Activated CD4-positive, CD25-positive, alpha-beta regulatory T cell treated with anti-CD3 and anti-CD28 coated beads, Interleukin-2, amount 50 U/mL, for 16 hours (primary cell): ENCODE data around the gene ACTN1.
"Not testable (repeated sequence)": the region's sequence is repeated elsewhere in the genome, so short reads cannot be mapped to it uniquely, and the experiment has no call there.

Source experiments
- DNase-seq: peaks from one replicate; pipeline ENCODE4 v3.0.0-alpha.2; 2020; ENCODE audit warnings: low read depth, low spot score

The ACTN1 gene

DNA sequence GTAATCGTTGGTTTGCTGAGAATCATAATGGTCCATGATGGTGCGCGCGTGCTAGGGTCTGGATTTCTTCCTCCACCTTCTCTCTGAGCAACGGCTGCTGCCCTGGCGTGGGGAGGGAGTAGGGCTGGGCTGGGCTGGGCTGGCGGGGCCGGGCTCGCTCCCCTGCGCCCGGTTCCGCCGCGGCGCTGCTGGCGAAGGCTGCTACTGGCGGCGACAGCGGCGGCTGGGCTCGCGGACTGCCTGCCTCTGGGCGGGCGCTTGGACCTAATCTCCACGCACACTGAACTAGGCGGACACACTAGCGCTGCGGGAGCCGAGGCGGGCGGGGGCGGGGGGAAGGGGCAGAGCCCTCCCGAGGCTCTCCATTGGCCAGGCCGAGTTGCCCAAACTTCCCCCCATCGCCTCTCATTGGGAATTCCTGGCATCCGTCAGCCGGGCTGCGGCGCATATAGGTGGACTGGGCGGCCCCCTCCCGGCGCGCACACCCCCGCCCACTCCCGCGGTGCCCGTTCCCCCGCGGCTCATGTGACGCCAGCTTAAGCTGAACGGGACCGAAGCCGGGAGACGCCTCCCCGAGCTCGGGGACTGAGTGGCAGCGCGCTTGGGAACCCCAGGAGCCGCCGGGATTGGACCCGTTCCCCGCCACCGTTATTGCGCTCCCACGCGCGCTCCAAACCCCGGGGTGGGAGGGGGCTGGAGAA is at the start of gene ACTN1:
ACTN1 (minus strand) TSS at position 282 of the 701 bp plus-strand sequence; CDS start at position 36, 246 bp downstream.
- DNase-seq = no peak

- DNase-seq = no peak
Observed at GRCh38 chr14:69027242-69027913, 48.3 kb upstream of the ACTN1 start.

- DNase-seq = no peak
Observed at GRCh38 chr14:69023035-69023434, 43.9 kb upstream of the ACTN1 start.

GRCh38 chr14:69022093-69022492 is 43.0 kb upstream of the ACTN1 start:
- DNase-seq = not testable (repeated sequence)

DNA sequence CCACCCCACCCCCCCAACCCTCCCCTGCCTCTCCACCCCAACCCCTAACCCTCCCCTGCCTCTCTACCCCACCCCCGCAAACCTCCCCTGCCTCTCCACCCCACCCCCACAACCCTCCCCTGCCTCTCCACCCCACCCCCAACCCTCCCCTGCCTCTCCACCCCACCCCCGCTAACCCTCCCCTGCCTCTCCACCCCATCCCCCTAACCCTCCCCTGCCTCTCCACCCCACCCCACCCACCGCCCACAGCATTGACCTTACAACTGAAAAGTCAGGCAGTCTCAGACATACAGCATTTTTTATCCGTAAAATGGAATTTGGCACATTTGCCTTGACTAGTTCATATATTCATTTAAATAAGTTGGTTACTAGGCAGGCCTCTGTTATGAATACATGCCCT is 38.6 kb upstream of the ACTN1 start:
- no peak for DNase-seq

DNA sequence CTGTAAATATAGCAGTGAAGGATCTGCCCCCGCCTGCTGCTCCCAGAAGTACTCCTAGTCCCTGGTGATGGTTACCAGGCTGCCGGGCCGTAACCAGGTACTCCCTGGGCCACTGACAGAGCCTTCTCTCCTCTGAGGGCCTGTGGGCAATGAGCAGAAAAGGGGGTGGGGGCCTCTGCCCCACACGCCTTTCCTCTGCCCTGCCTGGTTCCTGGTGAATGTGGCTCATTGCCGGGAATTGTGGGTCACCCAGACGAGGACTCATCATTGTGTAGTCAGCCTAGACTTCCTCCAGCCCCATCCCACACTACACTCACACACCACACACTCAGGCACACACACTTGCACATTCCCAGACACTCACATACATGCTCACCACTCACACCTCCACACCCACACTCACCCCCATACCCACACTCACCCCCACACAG is 35.7 kb upstream of the ACTN1 start:
- DNase-seq = no peak

DNA sequence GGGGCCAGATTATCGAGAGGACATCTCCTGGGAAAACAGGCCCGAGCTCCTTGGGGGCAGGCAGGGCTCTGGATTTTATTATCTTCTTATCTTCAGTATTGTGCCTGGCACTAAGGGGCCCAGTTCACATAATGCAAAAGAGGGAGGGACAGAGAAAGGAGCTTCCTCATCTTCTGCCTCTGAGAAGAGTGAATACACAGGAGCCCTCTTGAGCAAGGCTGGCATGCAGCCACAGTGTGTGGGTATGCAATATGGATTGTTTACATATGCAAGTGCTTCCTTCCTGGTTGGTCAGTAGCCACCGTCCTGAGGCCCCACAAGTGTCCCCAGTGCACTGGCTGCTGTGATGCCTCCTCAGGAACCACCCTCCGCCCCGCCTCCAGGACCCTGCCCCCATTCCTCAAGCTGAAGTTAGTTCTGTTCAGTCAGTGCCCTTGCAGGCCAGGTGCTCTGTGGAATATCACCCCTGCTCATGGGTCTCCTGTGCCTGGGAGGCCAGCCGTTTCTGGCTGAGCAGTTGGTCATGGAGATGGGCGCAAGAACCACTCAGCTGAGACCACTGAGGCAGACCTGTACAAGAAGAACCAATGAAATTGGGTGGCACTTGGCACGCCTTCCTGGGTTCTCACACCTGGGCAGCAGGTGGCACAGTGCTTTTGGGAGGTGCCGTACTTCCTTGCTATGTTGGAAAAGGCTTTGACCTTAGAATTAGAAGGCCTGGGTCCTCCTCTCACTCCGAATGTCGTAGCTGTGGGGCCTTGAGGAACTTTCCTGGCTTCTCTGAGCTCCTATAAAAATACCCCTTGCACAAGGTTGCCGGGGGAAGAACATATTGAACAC is 35.1 kb upstream of the ACTN1 start:
- DNase-seq = no peak

GRCh38 chr14:69012256-69012953 is 33.3 kb upstream of the ACTN1 start:
- no peak for DNase-seq

DNA sequence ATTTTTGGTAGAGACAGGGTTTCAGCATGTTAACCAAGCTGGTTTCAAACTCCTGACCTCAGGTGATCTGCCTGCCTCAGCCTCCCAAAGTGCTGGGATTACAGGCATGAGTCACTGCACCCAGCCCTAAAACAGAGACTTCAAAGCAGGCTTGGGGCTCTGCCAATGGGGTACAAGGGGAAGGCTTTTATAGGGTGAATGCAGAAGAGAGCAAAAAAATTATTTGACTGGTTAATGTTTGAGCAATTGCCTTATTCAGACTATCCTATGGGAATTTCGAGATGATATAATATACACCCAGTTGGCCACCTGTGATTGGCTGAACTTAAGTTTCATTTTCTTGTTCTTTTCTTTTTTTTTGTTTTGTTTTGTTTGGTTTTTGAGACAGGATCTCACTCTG is 31.5 kb upstream of the ACTN1 start:
- no peak for DNase-seq

- no peak for DNase-seq
Observed at GRCh38 chr14:69008421-69008884, 29.4 kb upstream of the ACTN1 start.

- no peak for DNase-seq
Observed at GRCh38 chr14:69006346-69006745, 27.2 kb upstream of the ACTN1 start.

GRCh38 chr14:69005432-69006148 is 26.5 kb upstream of the ACTN1 start:
- no peak for DNase-seq

GRCh38 chr14:69004731-69005431 is 25.8 kb upstream of the ACTN1 start:
- no peak for DNase-seq

DNA sequence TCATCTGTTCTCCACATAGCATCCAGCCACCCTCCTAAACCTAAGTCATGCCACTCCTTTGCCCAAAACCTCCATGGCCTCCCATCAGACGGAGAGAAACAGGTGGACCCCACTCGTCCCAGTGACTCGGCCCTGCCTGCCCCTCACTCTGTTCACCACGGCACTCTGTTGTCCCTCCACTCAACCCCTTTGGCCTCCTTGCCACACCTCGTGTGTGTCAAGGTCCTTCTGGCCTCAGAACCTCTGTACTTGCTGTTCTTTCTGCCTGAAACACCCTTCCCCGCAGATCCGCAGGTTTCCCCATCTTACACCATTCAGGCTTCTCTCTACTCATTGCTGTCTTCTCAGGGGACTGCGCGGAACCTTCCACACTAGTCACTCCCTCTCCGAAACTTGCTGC is 24.5 kb upstream of the ACTN1 start:
- no peak for DNase-seq

DNA sequence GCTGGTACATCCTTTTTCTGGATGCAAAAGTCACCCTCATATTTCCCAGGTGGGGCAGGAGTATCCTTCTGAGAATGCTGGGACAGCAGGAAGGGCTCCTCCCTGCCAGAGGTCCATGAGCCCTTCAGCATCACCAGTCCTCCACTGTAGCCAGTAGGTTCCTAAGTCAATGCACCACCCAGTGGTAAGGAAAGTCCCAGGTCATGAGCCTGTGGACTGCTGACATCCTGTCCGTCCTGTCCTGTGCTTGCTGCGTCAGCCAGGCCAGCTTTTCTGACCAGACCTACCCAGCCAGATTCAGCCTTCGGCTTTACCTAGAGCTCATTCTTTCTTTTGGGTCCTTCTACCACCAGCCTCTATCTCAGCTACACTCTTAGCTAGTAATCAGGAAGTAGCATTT is 23.0 kb upstream of the ACTN1 start:
- DNase-seq = no peak

DNA sequence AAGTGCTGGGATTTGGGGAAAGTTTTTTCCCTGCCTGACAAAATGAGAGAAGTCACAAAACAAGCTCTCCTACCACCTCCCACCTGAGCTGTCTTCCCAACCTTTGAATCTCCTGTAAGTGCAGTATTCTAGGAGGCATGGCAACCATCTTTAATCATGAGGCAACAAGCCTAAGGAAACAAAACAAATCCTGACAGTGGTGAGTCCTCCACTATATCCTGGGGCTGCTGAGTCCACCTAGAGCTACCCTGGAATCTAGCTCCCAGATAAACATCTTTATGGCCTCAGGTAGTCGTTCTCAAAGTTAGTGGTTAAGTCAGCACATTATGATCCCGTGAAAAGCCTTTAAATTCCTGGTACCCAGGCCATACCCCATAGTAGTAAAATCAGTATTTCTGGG is 22.3 kb upstream of the ACTN1 start:
- no peak for DNase-seq

- DNase-seq = no peak
Observed at GRCh38 chr14:68998062-68998461, 19.0 kb upstream of the ACTN1 start.

DNA sequence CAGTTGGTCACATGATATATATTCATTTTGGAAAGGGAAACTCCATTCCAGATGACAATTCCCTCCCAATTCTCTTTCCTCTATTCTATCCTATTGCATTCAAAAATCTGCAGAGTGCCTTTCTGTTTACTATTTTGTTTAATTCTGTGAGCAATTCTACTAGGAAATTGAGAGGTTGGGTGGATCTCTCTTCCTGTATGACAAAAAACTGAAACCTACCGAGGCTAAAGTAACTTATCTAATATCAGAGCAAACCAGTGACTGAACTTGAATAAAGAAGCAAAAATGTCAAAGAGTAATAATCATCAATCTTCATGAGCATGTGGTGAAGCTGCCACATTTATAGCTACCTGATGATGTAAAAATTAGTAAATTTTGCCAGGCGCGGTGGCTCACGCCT is 16.6 kb upstream of the ACTN1 start:
- DNase-seq = no peak

DNA sequence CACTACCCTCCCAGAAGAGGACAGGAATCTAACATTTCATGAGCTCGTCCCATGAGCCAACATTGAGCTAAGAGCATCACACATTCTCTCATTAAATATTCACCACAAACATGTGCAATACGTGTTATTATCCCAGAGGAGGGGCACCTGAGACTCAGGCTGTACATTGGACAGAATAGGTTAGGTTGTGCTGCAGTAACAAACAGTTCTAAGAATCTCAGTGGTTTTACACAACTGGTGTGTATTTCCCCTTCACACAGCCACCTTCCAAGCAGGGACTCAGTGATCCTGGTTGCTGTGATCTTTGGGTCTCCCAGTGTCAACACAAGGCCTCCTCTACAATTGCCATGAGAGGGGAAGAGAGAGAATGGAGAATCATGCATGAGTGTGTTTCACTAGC is 15.0 kb upstream of the ACTN1 start:
- DNase-seq = no peak

DNA sequence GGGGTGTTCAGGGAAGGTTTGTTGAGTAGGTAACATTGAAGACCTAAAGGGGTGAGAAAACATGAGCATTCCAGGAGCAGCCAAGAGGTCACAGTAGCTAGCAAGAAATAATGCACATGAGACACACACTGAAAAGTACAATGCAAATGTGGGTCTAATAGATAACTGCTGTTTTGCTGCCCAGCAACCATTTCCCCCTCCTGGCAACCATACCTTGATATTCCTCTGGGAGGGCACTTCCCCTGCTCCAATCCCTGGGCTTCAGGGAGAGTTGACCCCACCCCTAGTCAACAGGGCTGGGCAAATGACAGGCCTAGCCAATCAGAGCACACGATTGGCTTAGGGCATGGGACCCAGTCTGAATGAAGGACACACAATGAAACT is 8.5 kb upstream of the ACTN1 start:
- DNase-seq = no peak
